Neural progenitor cell (in vitro differentiated cells): ENCODE measurements around the gene MAN1A1. TPM values are rescaled to one million over a fixed set of nuclear protein-coding genes. Genes with fewer than 3 reads are reported as not detected.

ENCODE experiments used
- DNase-seq: peaks from one replicate; pipeline ENCODE4 v3.0.0-alpha.2; 2016; ENCODE audit warnings: low spot score
- H2AFZ ChIP-seq: fragments of 200-600 bp; sonication (generic); replicated peaks from 2 replicates; pipeline ENCODE4 v1.6.1; 2016; ENCODE audit warnings: antibody characterized with exemption
- H3F3A ChIP-seq: fragments of 200-600 bp; sonication (generic); 2 replicates; pipeline ENCODE4 v1.6.1; 2016; ENCODE audit warnings: antibody characterized with exemption, low read depth
- H3K27ac ChIP-seq: fragments of 200-600 bp; sonication (generic); 2 replicates; pipeline ENCODE4 v1.5.1; 2016; ENCODE audit warnings: mild to moderate bottlenecking
- H3K27me3 ChIP-seq: fragments of 200-600 bp; sonication (generic); 2 replicates; pipeline ENCODE4 v1.6.1; 2016; ENCODE audit warnings: mild to moderate bottlenecking, moderate library complexity
- H3K36me3 ChIP-seq: fragments of 200-600 bp; sonication (generic); 2 replicates; pipeline ENCODE4 v1.5.1; 2016
- H3K4me1 ChIP-seq: fragments of 200-600 bp; sonication (generic); 2 replicates; pipeline ENCODE4 v1.6.1; 2016; ENCODE audit warnings: mixed run types
- H3K4me2 ChIP-seq: fragments of 200-600 bp; sonication (generic); 2 replicates; pipeline ENCODE4 v1.6.1; 2016
- H3K4me3 ChIP-seq: fragments of 200-600 bp; sonication (generic); 2 replicates; pipeline ENCODE4 v1.5.1; 2016
- H3K79me2 ChIP-seq: fragments of 200-600 bp; sonication (generic); 2 replicates; pipeline ENCODE4 v1.6.1; 2016; ENCODE audit warnings: low read depth
- H3K9ac ChIP-seq: fragments of 200-600 bp; sonication (generic); 2 replicates; pipeline ENCODE4 v1.6.1; 2016
- H3K9me3 ChIP-seq: fragments of 200-600 bp; sonication (generic); 2 replicates; pipeline ENCODE4 v1.5.1; 2016; ENCODE audit warnings: low read depth
- H4K20me1 ChIP-seq: fragments of 200-600 bp; sonication (generic); 2 replicates; pipeline ENCODE4 v1.6.1; 2016; ENCODE audit warnings: low read depth
- H3K27ac Mint-ChIP-seq: 3 replicates; pipeline ENCODE4 v1.8.0; 2021; ENCODE audit warnings: mixed read lengths
- H3K27me3 Mint-ChIP-seq: 2 replicates; pipeline ENCODE4 v1.8.0; 2022; ENCODE audit warnings: low read depth, mild to moderate bottlenecking, inconsistent platforms, moderate library complexity, mixed read lengths; ENCODE audit not compliant: insufficient read depth
- H3K36me3 Mint-ChIP-seq: 3 replicates; pipeline ENCODE4 v1.8.0; 2021; ENCODE audit warnings: mixed read lengths
- H3K4me1 Mint-ChIP-seq: 3 replicates; pipeline ENCODE4 v1.8.0; 2021; ENCODE audit warnings: mixed read lengths
- H3K4me3 Mint-ChIP-seq: 3 replicates; pipeline ENCODE4 v1.8.0; 2021; ENCODE audit warnings: mild to moderate bottlenecking, moderate library complexity, mixed read lengths
- H3K9me3 Mint-ChIP-seq: 3 replicates; pipeline ENCODE4 v1.8.0; 2020; ENCODE audit warnings: mixed read lengths
- CTCF ChIP-seq: fragments of 200-600 bp; sonication (generic); IDR thresholded peaks from 2 replicates; pipeline ENCODE4 v1.5.1; 2017; ENCODE audit warnings: antibody characterized with exemption, mild to moderate bottlenecking
- EZH2 ChIP-seq: fragments of 200-600 bp; sonication (generic); IDR thresholded peaks from 2 replicates; pipeline ENCODE4 v1.6.1; 2017; ENCODE audit warnings: antibody characterized with exemption, mild to moderate bottlenecking, moderate library complexity
- EZH2phosphoT487 ChIP-seq: fragments of 200-600 bp; sonication (generic); IDR thresholded peaks from 2 replicates; pipeline ENCODE4 v1.6.1; 2017; ENCODE audit warnings: antibody characterized with exemption
- total RNA-seq: library from RNA; depleted of rRNA; stranded (reverse); fragments of >200 nt; gene quantifications from 2 replicates; pipeline ENCODE4 v1.2.3, GENCODE V29; 2015; ENCODE audit warnings: low replicate concordance

The MAN1A1 gene
- total RNA-seq, 1 donor from 2014 or later = 5.2 TPM

- Histone ChIP-seq H3K79me2 (no peaks in the 10 kb centered on the region), H3K9me3 (no peaks in the 10 kb centered on the region), H3K27me3 (no peaks in the 10 kb centered on the region), H3K4me3 (no peak overlapping the region), H3K9ac (no peak overlapping the region), H3K27ac (no peak overlapping the region), H3F3A (no peaks in the 10 kb centered on the region), H3K4me2 (no peak overlapping the region), H3K4me1 (no peaks in the 10 kb centered on the region), H4K20me1 (no peaks in the 10 kb centered on the region), H2AFZ (no peak overlapping the region), H3K36me3 (no peaks in the 10 kb centered on the region)
- H3K27ac Mint-ChIP-seq = no peak overlapping the region
- no peaks in the 10 kb centered on the region for H3K9me3 Mint-ChIP-seq
- TF ChIP-seq EZH2 (no peak), EZH2phosphoT487 (no peak), CTCF (no peak)
- H3K27me3 Mint-ChIP-seq = no peaks in the 10 kb centered on the region
- H3K36me3 Mint-ChIP-seq = no peaks in the 10 kb centered on the region
- H3K4me3 Mint-ChIP-seq = no peak overlapping the region
- DNase-seq = no peak
- H3K4me1 Mint-ChIP-seq = peaks cover 6% of the 10 kb centered on the region
These were observed 48.1 kb downstream of the MAN1A1 start for GRCh38 chr6:119301429-119301828.

- Histone ChIP-seq H3K9ac (no peak overlapping the region), H3K4me1 (no peaks in the 10 kb centered on the region), H4K20me1 (no peaks in the 10 kb centered on the region), H3K79me2 (no peaks in the 10 kb centered on the region), H3K27me3 (no peaks in the 10 kb centered on the region), H3K4me3 (no peak overlapping the region), H3K4me2 (no peak overlapping the region), H3K9me3 (no peaks in the 10 kb centered on the region), H3K36me3 (no peaks in the 10 kb centered on the region), H2AFZ (no peak overlapping the region), H3F3A (no peaks in the 10 kb centered on the region), H3K27ac (no peak overlapping the region)
- no peak overlapping the region for H3K4me3 Mint-ChIP-seq
- H3K36me3 Mint-ChIP-seq = no peaks in the 10 kb centered on the region
- TF ChIP-seq EZH2phosphoT487 (no peak), CTCF (no peak), EZH2 (no peak)
- no peak for DNase-seq
- no peaks in the 10 kb centered on the region for H3K27me3 Mint-ChIP-seq
- H3K4me1 Mint-ChIP-seq = peaks cover 6% of the 10 kb centered on the region
- H3K9me3 Mint-ChIP-seq = no peaks in the 10 kb centered on the region
- no peak overlapping the region for H3K27ac Mint-ChIP-seq
These were observed 49.9 kb downstream of the MAN1A1 start for GRCh38 chr6:119299694-119300093.

GRCh38 chr6:119297049-119297448, 52.5 kb downstream of the MAN1A1 start:
- Mint-ChIP-seq H3K4me1 (no peaks in the 10 kb centered on the region), H3K36me3 (no peaks in the 10 kb centered on the region), H3K9me3 (no peaks in the 10 kb centered on the region), H3K27ac (no peak overlapping the region), H3K4me3 (no peak overlapping the region), H3K27me3 (no peaks in the 10 kb centered on the region)
- no peaks in the 10 kb centered on the region for H3F3A ChIP-seq
- no peak overlapping the region for H3K4me2 ChIP-seq
- H3K27ac ChIP-seq = no peak overlapping the region
- no peak for DNase-seq
- no peaks in the 10 kb centered on the region for H3K9me3 ChIP-seq
- H3K27me3 ChIP-seq = no peaks in the 10 kb centered on the region
- no peak overlapping the region for H2AFZ ChIP-seq
- H3K79me2 ChIP-seq = no peaks in the 10 kb centered on the region
- TF ChIP-seq CTCF (no peak), EZH2phosphoT487 (no peak), EZH2 (no peak)
- no peaks in the 10 kb centered on the region for H3K4me1 ChIP-seq
- no peaks in the 10 kb centered on the region for H4K20me1 ChIP-seq
- no peak overlapping the region for H3K4me3 ChIP-seq
- no peaks in the 10 kb centered on the region for H3K36me3 ChIP-seq
- H3K9ac ChIP-seq = no peak overlapping the region
